Endothelial cell of umbilical vein (primary cell): ENCODE results near the gene ARHGAP22. TPM values are rescaled to one million over a fixed set of nuclear protein-coding genes. Genes with fewer than 3 reads are reported as not detected.

Experiments
- BruUV-seq: library from RNA; stranded (reverse); fragments of 400-500 nt; replicated peaks from 2 replicates; lab custom pipeline; 2021; lab: Mats Ljungman, UMichigan
- CTCF ChIA-PET: fragments of 300-600, 350-600 bp; sonication (Branson Sonifier 250); formaldehyde crosslinking; loops from one replicate; lab custom pipeline; 2021; ENCODE audit warnings: antibody characterized with exemption, inconsistent platforms; lab: Charles Lee
- POLR2A ChIA-PET: fragments of 300-600, 350-600 bp; sonication (Branson Sonifier 250); formaldehyde crosslinking; loops from one replicate; lab custom pipeline; 2021; ENCODE audit warnings: antibody characterized with exemption, inconsistent platforms; lab: Charles Lee
- DNase-seq: peaks from one replicate; pipeline ENCODE4 v3.0.0-alpha.2; 2011; ENCODE audit warnings: low read depth, low spot score
- FAIRE-seq: peaks from 2 replicates; lab custom pipeline; 2011; peaks lifted over from hg19 to GRCh38; lab: Jason Lieb, UNC
- H2AFZ ChIP-seq: 2 replicates; pipeline ENCODE4 v1.6.0; 2012; ENCODE audit warnings: low read depth, low read length, control low read depth, inconsistent platforms
- H3K27ac ChIP-seq: 2 replicates; pipeline ENCODE4 v1.5.1; 2011; ENCODE audit warnings: low read depth, mild to moderate bottlenecking, control low read depth, low read length, moderate library complexity; ENCODE audit not compliant: insufficient read depth
- H3K27me3 ChIP-seq, 2 experiments: 2 replicates each; pipeline versions ENCODE4 v1.6.0 to v1.6.1; 2011; ENCODE audit warnings: low read length in 2 of 2, mixed read lengths in 1 of 2; ENCODE audit not compliant: control insufficient read depth in 2 of 2, insufficient read depth in 2 of 2
- H3K36me3 ChIP-seq, 2 experiments: 2 replicates in 1 of 2; 3 replicates in 1 of 2; pipeline ENCODE4 v1.5.1; 2011; ENCODE audit warnings: low read length in 2 of 2, mild to moderate bottlenecking in 1 of 2, moderate library complexity in 1 of 2; ENCODE audit not compliant: control insufficient read depth in 2 of 2, insufficient read depth in 2 of 2; ENCODE audit errors: extremely low read depth in 1 of 2
- H3K4me1 ChIP-seq: 3 replicates; pipeline ENCODE4 v1.5.1; 2011; ENCODE audit warnings: mild to moderate bottlenecking, low read length; ENCODE audit not compliant: control insufficient read depth, insufficient read depth; ENCODE audit errors: extremely low read depth
- H3K4me2 ChIP-seq: 2 replicates; pipeline ENCODE4 v1.6.1; 2011; ENCODE audit warnings: low read length, control low read depth, mixed read lengths; ENCODE audit not compliant: insufficient read depth
- H3K4me3 ChIP-seq, 3 experiments: fragments of 200-600 bp in 1 of 3; sonication (generic), shearing (Covaris generic) in 1 of 3; replicated peaks in 1 of 3; 2 replicates each; pipeline ENCODE4 v1.5.1; 2011 to 2016; ENCODE audit warnings: control low read depth in 3 of 3, low read length in 3 of 3, mild to moderate bottlenecking in 2 of 3, inconsistent platforms in 1 of 3, low read depth in 1 of 3, moderate library complexity in 1 of 3; ENCODE audit not compliant: insufficient read depth in 1 of 3
- H3K79me2 ChIP-seq: 2 replicates; pipeline ENCODE4 v1.6.0; 2012; ENCODE audit warnings: low read length, inconsistent platforms; ENCODE audit not compliant: control insufficient read depth, insufficient read depth
- H3K9ac ChIP-seq: replicated peaks from 2 replicates; pipeline ENCODE3; 2011; ENCODE audit warnings: low read length, control low read depth; ENCODE audit not compliant: insufficient read depth; ENCODE audit errors: extremely low read depth
- H3K9me1 ChIP-seq: replicated peaks from 3 replicates; pipeline ENCODE4 v1.6.0; 2011; ENCODE audit warnings: mild to moderate bottlenecking, low read length; ENCODE audit not compliant: control insufficient read depth, insufficient read depth; ENCODE audit errors: extremely low read depth
- H3K9me3 ChIP-seq: replicated peaks from 2 replicates; pipeline ENCODE4 v1.5.1; 2012; ENCODE audit warnings: low read length, inconsistent platforms; ENCODE audit not compliant: control insufficient read depth, insufficient read depth
- H4K20me1 ChIP-seq: replicated peaks from 2 replicates; pipeline ENCODE3; 2011; ENCODE audit warnings: mild to moderate bottlenecking, low read length; ENCODE audit not compliant: control insufficient read depth, insufficient read depth; ENCODE audit errors: extremely low read depth
- CTCF ChIP-seq, 2 donors: IDR thresholded peaks; 1 replicate in 1 of 2; 2 replicates in 1 of 2; pipeline ENCODE4 v1.5.1; 2011; ENCODE audit warnings: low read length in 2 of 2, mild to moderate bottlenecking in 2 of 2, moderate library complexity in 2 of 2, control low read depth in 1 of 2, inconsistent platforms in 1 of 2, low read depth in 1 of 2; ENCODE audit not compliant: insufficient read depth in 1 of 2; ENCODE audit errors: extremely low read depth in 1 of 2
- EZH2 ChIP-seq: IDR thresholded peaks from 2 replicates; pipeline ENCODE4 v1.6.1; 2012; ENCODE audit warnings: borderline replicate concordance, low read depth, mild to moderate bottlenecking, moderate library complexity, low read length, inconsistent platforms; ENCODE audit not compliant: severe bottlenecking
- FOS ChIP-seq: IDR thresholded peaks from 2 replicates; pipeline ENCODE4 v1.6.1; 2011; ENCODE audit warnings: mild to moderate bottlenecking, low read length, moderate library complexity, borderline replicate concordance; ENCODE audit not compliant: insufficient read depth
- GATA2 ChIP-seq: IDR thresholded peaks from 2 replicates; pipeline ENCODE4 v1.7.0; 2011; ENCODE audit warnings: low read depth, mild to moderate bottlenecking, moderate library complexity, mixed read lengths, low read length; ENCODE audit not compliant: insufficient read length, insufficient read depth
- JUN ChIP-seq: IDR thresholded peaks from 2 replicates; pipeline ENCODE4 v1.6.1; 2011; ENCODE audit warnings: borderline replicate concordance, low read depth; ENCODE audit not compliant: insufficient read length, insufficient read depth
- MAX ChIP-seq: IDR thresholded peaks from 2 replicates; pipeline ENCODE4 v1.6.1; 2011; ENCODE audit not compliant: insufficient read depth, insufficient read length
- MYC ChIP-seq: IDR thresholded peaks from one replicate; pipeline ENCODE4 v1.6.1; 2011; ENCODE audit warnings: mild to moderate bottlenecking, low read depth, low read length
- POLR2A ChIP-seq: IDR thresholded peaks from 2 replicates; pipeline ENCODE4 v1.6.1; 2012; ENCODE audit warnings: low read depth, mild to moderate bottlenecking, control low read depth, low read length
- POLR2AphosphoS5 ChIP-seq: IDR thresholded peaks from 2 replicates; pipeline ENCODE4 v1.6.1; 2012; ENCODE audit warnings: low read depth, mild to moderate bottlenecking, control low read depth, low read length, moderate library complexity; ENCODE audit not compliant: insufficient read depth
- dilution Hi-C: fragments of 300-500 bp; cut with MboI; formaldehyde crosslinking; loops from one replicate; pipeline ENCODE4 v1.15.0; 2019; ENCODE audit warnings: low sequenced_read_pairs; ENCODE audit not compliant: extremely low pct_ligation_motif_present
- intact Hi-C: fragments of 100-400 bp; cut with micrococcal nuclease; formaldehyde crosslinking; loops from one replicate; pipeline ENCODE4 v1.10.0; 2022
- polyA plus RNA-seq, 4 experiments: library from polyadenylated mRNA; depleted of rRNA in 3 of 4; stranded (reverse) in 3 of 4; unstranded in 1 of 4; fragments of >200 nt; gene quantifications; 2 replicates each; pipeline versions ENCODE4 v1.2.1 to v1.2.3, GENCODE V29; 2011 to 2012; ENCODE audit warnings: missing spikeins in 1 of 4
- total RNA-seq: library from RNA; stranded (reverse); gene quantifications from 2 replicates; pipeline ENCODE4 v1.2.3, GENCODE V29; 2021

The ARHGAP22 gene
- total and polyA plus RNA-seq, 2 donors (not counting 3 experiments of a cell fraction or from before 2014, with no cell fraction given) = 8.6 to 50.3 TPM

- Histone ChIP-seq H3K27ac (no peak overlapping the region), H3K9me1 (no peaks in the 10 kb centered on the region), H3K36me3 (no peaks in the 10 kb centered on the region), H3K9me3 (no peaks in the 10 kb centered on the region), H3K79me2 (no peaks in the 10 kb centered on the region), H3K4me3 (no peak overlapping the region), H3K4me2 (no peak overlapping the region), H3K4me1 (peaks cover 9% of the 10 kb centered on the region), H4K20me1 (no peaks in the 10 kb centered on the region), H3K27me3 (no peaks in the 10 kb centered on the region), H2AFZ (no peak overlapping the region), H3K9ac (no peak overlapping the region)
- FAIRE-seq = no peak
- no TSS peak for BruUV-seq
- ChIA-PET CTCF (no interaction called here), POLR2A (no interaction called here)
- intact Hi-C loops = no loop called here
- TF ChIP-seq CTCF (IDR thresholded peaks at IDR 0.05; ENCODE audit: extremely low read depth in 1 of 2, insufficient read depth in 1 of 2, low read depth in 1 of 2, low read length in 2 of 2) = no peak
- no peak for TF ChIP-seq MYC
- dilution Hi-C loops = no loop called here
- DNase-seq = no peak
Observed at GRCh38 chr10:48410503-48410902, 194.4 kb downstream of the ARHGAP22 start.

- intact Hi-C loops (no loop called here), dilution Hi-C loops (no loop called here)
- Histone ChIP-seq H3K27me3 (no peaks in the 10 kb centered on the region), H3K9me1 (no peaks in the 10 kb centered on the region), H3K9me3 (no peaks in the 10 kb centered on the region), H2AFZ (no peak overlapping the region), H4K20me1 (no peaks in the 10 kb centered on the region), H3K36me3 (no peaks in the 10 kb centered on the region), H3K4me3 (no peak overlapping the region), H3K9ac (no peak overlapping the region), H3K4me1 (peaks cover 9% of the 10 kb centered on the region), H3K4me2 (no peak overlapping the region), H3K79me2 (no peaks in the 10 kb centered on the region), H3K27ac (no peak overlapping the region)
- DNase-seq = no peak
- TF ChIP-seq CTCF (IDR thresholded peaks at IDR 0.05; ENCODE audit: extremely low read depth in 1 of 2, insufficient read depth in 1 of 2, low read depth in 1 of 2, low read length in 2 of 2) (no peak), MAX (no peak), POLR2A (no peak), MYC (no peak), JUN (no peak), GATA2 (no peak), POLR2AphosphoS5 (no peak), EZH2 (no peak), FOS (no peak)
- ChIA-PET CTCF (interaction anchor here (1.6 kb wide), 1 partner anchor 15 kb away, joined by 4 read pairs; no protein-coding TSS in a partner anchor), POLR2A (no interaction called here)
- FAIRE-seq = no peak
- no TSS peak for BruUV-seq
Observed at GRCh38 chr10:48406658-48407057, 198.2 kb downstream of the ARHGAP22 start.
